ENCODE data around the gene RASL11A.
A peak's percentile ranks its signal among the peaks of the same experiment; 100 is the strongest.
"Not testable (repeated sequence)": the region's sequence is repeated elsewhere in the genome, so short reads cannot be mapped to it uniquely, and the experiment has no call there.

Gene RASL11A

GRCh38 chr13:27270594-27271520 lies at the start of gene RASL11A:
TSS of gene RASL11A (plus strand) at chr13:27270830. CDS start at chr13:27270945, 115 bp downstream.
- peak; percentile 85 for DNase-seq (ENCODE audit: low read depth)
- TF ChIP-seq CTCF (IDR thresholded peaks at IDR 0.05; ENCODE audit: insufficient read depth, low read depth, low read length, missing control alignments) = peak; percentile 40
- H3K4me3 ChIP-seq (ENCODE audit: low read length) = peak within 1 kb of the TSS; percentile 61

GRCh38 chr13:27222100-27222499 lies 48.5 kb upstream of the RASL11A start:
- DNase-seq (ENCODE audit: low read depth); H3K4me3 ChIP-seq (ENCODE audit: low read length): not testable (repeated sequence)

- H3K4me3 ChIP-seq (ENCODE audit: low read length) = no peak overlapping the region
- no peak for DNase-seq (ENCODE audit: low read depth)
- TF ChIP-seq CTCF (IDR thresholded peaks at IDR 0.05; ENCODE audit: insufficient read depth, low read depth, low read length, missing control alignments) = no peak
Measured at GRCh38 chr13:27226991-27227390, 43.6 kb upstream of the RASL11A start.

- H3K4me3 ChIP-seq (ENCODE audit: low read length) = no peak overlapping the region
- no peak for DNase-seq (ENCODE audit: low read depth)
Measured at GRCh38 chr13:27228131-27228530, 42.5 kb upstream of the RASL11A start.

GRCh38 chr13:27229642-27230041 lies 41.0 kb upstream of the RASL11A start:
- DNase-seq (ENCODE audit: low read depth) = no peak
- H3K4me3 ChIP-seq (ENCODE audit: low read length) = no peak overlapping the region
- no peak for TF ChIP-seq CTCF (IDR thresholded peaks at IDR 0.05; ENCODE audit: insufficient read depth, low read depth, low read length, missing control alignments)

More at GRCh38 chr13:27228131-27228530, 42.5 kb upstream of the RASL11A start:
- no peak for TF ChIP-seq CTCF (IDR thresholded peaks at IDR 0.05; ENCODE audit: insufficient read depth, low read depth, low read length, missing control alignments)

GRCh38 chr13:27233964-27234363 lies 36.7 kb upstream of the RASL11A start:
- TF ChIP-seq CTCF (IDR thresholded peaks at IDR 0.05; ENCODE audit: insufficient read depth, low read depth, low read length, missing control alignments) = no peak
- no peak overlapping the region for H3K4me3 ChIP-seq (ENCODE audit: low read length)
- DNase-seq (ENCODE audit: low read depth) = no peak

GRCh38 chr13:27236478-27236877 lies 34.2 kb upstream of the RASL11A start:
- DNase-seq (ENCODE audit: low read depth) = no peak
- H3K4me3 ChIP-seq (ENCODE audit: low read length) = no peak overlapping the region
- TF ChIP-seq CTCF (IDR thresholded peaks at IDR 0.05; ENCODE audit: insufficient read depth, low read depth, low read length, missing control alignments) = no peak
